HS-27A (cell line): ENCODE data around the gene SNX13.

ENCODE experiments used
- DNase-seq: peaks from one replicate; pipeline ENCODE4 v3.0.0-alpha.2; 2012; ENCODE audit warnings: low read depth, missing footprints

The SNX13 gene

GRCh38 chr7:17944720-17945119, 4.4 kb upstream of the SNX13 start:
- DNase-seq: no peak

GRCh38 chr7:17943006-17943405, 2.7 kb upstream of the SNX13 start:
- no peak for DNase-seq

- DNase-seq: no peak
These were observed 1.9 kb upstream of the SNX13 start for GRCh38 chr7:17942231-17942630.

DNA sequence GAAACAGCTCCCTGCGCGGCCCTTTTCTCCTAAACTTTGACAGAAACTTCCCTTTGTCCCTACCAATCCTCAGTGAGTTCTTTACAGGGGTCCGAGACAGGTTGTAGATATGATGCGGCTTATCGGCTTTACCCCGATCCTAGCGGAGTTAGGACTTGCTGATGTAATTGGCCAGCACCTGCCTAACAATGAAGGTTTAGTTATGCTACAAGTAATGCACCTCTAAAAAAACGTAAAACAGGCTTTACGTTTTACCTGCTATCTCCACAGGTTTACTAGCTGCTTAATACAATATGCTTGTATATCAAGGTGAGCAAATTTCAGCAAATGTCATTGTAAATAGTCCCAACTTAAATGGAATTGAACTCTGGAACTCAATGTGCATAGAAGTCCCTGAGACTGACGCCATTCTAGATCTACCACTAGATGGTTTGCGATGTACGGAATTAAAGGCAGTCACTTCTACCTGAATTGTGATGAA, 697 bp upstream of the SNX13 start:
- no peak for DNase-seq

DNA sequence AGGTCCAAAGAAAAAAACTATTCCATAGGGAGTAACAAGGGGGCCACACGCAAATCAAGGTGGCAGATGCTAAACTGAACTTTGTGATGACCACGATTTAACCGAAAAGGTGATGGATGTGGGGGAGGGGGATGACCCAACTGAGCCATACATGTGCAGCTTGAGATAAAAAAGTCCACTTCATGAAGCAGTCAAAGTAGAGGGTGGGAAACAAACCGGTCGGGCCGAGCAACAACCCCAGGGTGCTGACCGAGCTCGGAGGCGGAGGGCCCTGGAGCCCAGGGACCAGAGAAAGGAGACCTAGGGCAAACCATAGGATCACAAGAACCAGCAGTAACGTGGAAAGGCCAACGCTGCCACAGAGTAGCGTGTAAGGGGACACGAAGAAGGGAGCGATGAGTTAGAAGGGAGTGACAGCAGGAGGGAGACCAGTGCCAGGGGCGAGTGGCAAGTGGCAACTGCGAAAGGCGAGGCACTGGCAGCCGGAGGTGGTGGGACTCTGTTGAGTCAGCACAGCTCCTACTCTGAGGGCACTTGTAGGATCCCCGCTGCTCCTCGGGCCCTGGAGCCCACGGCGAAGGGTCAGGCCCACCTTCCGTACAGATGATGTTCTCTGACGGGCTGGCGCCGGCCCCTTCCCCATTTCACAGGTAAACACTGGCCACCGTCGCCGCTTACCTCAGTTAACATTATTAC, 540 bp downstream of the SNX13 start:
- DNase-seq: no peak

GRCh38 chr7:17939211-17939605, 1.1 kb downstream of the SNX13 start:
- DNase-seq: no peak

- no peak for DNase-seq
These were observed 2.7 kb downstream of the SNX13 start for GRCh38 chr7:17937506-17938120.

- DNase-seq: no peak
These were observed 4.0 kb downstream of the SNX13 start for GRCh38 chr7:17936321-17936720.

- no peak for DNase-seq
These were observed 5.6 kb downstream of the SNX13 start for GRCh38 chr7:17934612-17935240.

GRCh38 chr7:17934094-17934493, 6.2 kb downstream of the SNX13 start:
- no peak for DNase-seq

DNA sequence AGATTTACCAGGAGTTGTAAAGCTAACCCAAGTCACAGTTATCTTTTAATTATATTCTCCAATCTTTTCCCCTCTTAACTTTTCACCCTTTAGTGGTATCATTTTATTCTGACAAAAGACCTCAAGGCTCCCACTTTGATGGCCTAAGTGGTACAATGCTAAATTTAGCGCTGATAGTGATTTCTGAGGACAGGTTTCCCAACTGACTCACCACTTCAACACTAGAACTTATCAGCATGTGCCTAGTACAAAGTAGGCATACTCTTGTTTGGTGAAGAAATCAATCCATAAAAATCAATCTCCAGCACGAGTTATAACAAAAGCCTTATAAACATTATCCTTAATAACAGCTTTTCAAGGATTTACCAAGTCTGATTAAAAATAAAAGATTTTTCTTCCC, 7.5 kb downstream of the SNX13 start:
- DNase-seq: no peak

DNA sequence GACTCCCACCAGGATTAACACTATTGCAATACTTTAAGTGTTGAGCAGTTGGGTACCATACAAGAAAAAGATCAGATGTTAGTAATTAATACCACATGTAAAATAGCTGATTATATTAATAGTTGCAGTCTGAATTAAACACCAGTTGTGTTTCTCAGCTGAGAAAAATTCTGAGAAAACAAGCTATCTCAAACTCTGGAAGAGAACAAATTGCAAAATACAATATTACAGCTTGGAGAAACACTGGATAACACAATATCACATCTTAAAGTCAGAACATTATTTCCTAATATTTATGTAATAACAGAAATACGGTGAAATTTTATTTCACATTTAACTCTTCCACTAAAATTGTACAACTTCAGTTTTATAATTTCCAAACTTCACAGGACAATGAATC, 9.2 kb downstream of the SNX13 start:
- DNase-seq: no peak

DNA sequence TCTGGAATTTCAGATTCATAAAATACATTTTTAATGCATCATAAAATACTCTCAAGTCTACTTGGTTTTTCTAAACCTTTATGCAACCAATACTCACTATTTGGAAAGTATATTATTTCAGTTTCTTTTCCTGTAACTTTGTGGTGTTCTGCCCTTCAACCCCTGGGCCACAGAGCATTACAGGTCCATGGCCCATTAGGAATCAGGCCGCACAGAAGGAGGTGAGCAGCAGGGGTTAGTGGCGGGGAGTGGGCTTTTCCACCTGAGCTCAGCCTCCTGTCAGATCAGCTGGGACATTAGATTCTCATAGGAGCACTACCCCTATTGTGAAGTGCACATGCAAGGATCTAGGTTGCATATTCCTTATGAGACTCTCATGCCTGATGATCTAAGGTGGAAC, 9.7 kb downstream of the SNX13 start:
- no peak for DNase-seq

DNA sequence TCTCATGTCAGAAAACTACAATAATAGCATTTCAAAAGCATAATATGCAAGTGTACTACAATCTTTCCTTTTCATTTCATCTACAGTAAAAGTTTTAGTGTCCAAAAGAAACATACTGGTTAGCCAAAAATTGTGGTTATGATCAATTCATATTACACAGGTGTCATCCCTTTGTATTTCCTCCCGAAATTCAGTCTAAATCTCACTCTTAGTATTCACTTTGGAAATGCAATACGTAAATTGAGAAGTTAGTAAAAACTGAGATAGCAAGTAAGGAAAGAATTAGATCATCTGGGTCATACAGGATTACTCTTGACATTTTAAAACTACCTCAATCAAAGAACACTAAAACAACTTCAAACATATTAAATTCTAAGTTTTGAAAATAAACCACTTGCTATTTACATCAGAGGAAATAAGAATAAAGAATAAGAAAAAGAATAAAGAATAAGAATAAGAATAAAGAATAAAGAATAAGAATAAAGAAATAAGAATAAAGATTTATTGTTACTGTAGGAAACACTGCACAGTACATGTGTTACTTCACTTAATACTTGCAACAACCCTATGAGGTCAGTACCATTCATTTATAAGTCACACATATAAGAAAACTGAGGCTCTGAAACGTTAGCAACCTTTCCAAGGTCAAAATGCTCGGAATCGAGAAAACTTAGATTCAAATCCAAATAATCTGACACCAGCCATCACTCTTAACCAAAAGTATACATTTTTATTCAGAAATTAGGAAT, 10.5 kb downstream of the SNX13 start:
- DNase-seq: no peak

- DNase-seq: no peak
These were observed 12.2 kb downstream of the SNX13 start for GRCh38 chr7:17928055-17928454.

GRCh38 chr7:17921857-17922416, 18.4 kb downstream of the SNX13 start:
- no peak for DNase-seq

GRCh38 chr7:17917842-17918241, 22.5 kb downstream of the SNX13 start:
- no peak for DNase-seq

GRCh38 chr7:17916786-17917185, 23.5 kb downstream of the SNX13 start:
- no peak for DNase-seq

GRCh38 chr7:17915796-17916195, 24.5 kb downstream of the SNX13 start:
- DNase-seq: no peak

DNA sequence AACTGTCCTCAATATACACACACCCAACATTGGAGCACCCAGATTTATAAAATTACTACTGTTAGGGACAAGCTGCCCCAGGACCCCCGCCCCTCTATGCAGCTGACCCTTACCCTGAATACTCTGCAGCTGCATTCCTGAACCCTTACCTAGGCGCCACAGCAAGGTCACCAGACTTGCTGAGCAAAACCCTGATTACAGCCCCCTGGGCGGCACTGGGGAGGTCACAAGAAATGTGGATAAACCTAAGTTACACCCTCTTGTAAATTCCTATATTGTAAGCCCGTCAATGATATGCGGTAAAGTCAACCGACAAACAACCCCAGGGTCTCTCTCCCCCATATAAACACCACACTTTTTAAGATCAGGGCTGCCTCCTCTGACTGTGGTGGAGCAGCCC, 25.1 kb downstream of the SNX13 start:
- no peak for DNase-seq

DNA sequence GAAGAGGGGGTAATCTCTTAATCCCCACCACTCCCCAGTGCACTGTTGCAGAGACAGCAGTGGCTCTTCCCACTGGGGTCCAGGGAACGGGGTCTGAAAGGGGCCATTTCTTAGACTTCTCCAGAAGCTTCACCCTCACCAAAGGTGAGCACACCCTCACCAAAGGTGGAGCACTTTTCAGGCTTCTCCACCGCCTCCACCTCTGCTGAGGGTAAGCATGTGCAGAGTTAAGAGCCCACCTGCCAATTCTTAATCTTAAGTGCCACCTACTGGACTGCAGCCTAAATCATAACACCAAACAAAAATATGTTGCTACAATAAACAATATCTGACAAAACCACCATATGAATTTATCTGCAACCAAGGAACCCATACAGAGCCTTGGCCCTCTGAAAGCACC, 27.0 kb downstream of the SNX13 start:
- no peak for DNase-seq

GRCh38 chr7:17912536-17913235, 27.6 kb downstream of the SNX13 start:
- DNase-seq: no peak
